ENCODE measurements around the gene SUPT6H. TPM values are rescaled to one million over a fixed set of nuclear protein-coding genes. Genes with fewer than 3 reads are reported as not detected.

The SUPT6H gene
- 69.2 to 74.1 TPM (median 72.2 TPM) in 5 replicates for total RNA-seq (2022; extraction: Qiagen RNA extraction; ENCODE audit: low read depth)

DNA sequence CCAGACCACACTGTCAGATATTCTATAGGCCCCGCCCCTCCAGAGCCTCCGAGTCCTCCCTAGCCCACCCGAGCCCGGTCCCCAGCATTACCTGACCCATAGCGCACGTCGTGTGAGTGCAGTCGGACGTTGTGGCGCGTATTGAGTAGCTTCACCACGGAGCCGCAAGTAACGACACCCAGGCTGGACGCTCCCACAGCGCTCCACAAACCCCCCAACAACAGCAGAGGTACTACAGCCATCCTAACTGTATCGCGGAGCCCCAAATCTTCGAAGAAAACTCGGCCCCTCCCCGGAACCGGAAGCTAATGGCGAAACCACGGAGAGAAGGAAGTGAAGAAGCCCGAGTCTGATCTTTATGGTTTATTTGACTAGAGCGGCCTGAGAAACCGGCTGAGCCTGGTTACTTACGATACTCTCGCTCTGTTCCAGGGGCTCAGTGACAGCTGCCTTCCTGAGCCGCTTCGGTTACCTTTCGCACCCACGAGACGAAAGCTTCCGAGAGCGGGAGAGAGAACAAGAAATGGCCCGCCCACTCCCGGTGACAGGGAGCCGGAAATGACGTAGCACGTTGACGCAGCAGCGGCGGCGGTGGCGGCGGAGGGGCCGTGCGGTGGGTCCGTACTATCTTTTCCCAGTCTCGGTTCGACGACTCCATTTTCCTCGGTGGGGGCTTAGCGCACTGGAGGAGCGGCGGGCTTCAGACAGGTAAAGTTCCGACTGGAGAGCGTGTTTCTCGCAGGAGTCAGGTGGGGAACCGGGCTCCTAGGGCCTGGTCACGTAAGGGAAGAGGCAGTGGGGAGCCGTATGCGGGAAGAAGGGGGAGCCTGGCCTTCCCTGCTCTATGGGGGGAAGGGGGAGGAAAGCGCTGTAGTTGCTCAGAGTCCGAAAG lies at the start of gene SUPT6H, which contains the start of gene SDF2:
Gene SUPT6H (plus strand): TSS at position 571 of the 892 bp plus-strand sequence. CDS start 11,197 bp downstream, outside the sequence.
Gene SDF2 (minus strand): TSS at position 272 of the 892 bp plus-strand sequence. CDS start 30 bp downstream, at position 242.

DNA sequence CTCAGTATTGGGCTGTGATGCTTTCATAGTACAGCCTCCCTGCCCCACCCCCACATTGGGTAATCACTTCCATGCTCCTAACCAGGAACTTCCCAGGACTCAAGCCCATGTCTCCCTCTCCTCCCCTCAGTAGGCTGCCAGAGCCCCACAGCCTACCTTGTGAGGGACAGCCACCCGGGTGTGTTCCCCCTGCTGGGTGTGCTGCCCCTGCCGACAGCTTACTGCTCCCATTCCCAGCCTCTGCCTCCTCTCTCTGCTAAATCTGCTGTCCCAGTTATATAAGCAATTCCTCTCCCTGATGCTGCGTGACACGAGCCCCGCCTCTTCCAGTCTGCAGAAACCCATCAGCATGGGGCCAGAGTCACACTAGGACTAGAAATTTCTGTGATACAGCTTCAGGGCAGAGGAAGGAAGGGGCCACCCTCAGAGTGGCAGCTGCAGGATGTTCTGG lies 48.0 kb upstream of the SUPT6H start, which contains the start of gene RSKR:
Gene RSKR (minus strand): TSS at position 255 of the 451 bp plus-strand sequence. CDS start 24 bp downstream, at position 231.

GRCh38 chr17:28644787-28645575 lies 17.0 kb upstream of the SUPT6H start, which contains the start of gene BLTP2:
TSS of gene BLTP2 (minus strand) at chr17:28645158. CDS start at chr17:28645056, 102 bp downstream.

GRCh38 chr17:28711723-28712031 lies 49.7 kb downstream of the SUPT6H start, which contains the start of gene PROCA1:
TSS of gene PROCA1 (minus strand) at chr17:28711888. CDS start at chr17:28711660, 228 bp downstream.

DNA sequence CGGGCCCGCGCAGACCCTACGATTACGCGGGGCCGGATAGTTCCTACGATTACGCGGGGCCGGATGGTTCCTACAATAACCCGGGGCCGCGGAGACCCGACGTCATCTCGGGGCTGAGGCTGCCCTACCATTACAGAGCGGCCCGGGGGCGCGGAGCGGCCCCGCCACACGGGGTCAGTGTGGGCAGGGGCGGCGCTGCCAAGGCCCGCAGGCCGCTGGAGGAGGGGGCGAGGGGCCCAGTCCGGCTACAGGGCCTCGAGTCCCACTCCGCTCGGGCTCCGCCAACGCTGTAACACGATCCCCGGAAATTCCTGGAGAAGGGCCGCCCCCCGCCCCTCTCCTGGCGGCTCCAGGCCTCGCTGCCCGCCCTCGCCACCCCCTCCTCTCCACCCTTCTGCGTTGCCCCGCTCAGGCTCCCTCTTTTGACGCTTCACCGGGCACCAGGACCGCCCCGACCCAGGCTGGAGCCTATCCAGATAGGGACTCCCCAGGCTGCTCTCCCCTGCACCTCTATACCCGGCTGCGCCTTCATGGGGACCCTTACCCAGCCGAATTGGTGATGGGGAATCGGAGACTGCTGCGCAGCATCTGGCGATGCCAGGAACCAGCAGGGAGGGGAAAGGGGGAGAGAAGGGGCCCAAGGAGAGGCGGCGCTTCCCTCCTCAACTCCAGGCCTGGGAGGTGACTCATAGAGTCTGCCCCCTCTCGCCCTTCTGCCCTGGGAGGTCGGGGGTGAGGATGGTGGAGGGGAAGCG lies 55.8 kb downstream of the SUPT6H start, which contains the start of gene RAB34:
Gene RAB34 (minus strand): TSS at position 291 of the 755 bp plus-strand sequence. CDS start 602 bp downstream, outside the sequence.

GRCh38 chr17:28726226-28726626 lies 64.2 kb downstream of the SUPT6H start, which contains the start of gene TLCD1:
TSS of gene TLCD1 (minus strand) at chr17:28726233. CDS start at chr17:28726097, 136 bp downstream.

GRCh38 chr17:28728364-28729200 lies 66.6 kb downstream of the SUPT6H start, which contains the start of gene NEK8:
TSS of gene NEK8 (plus strand) at chr17:28728788. CDS start at chr17:28728814, 26 bp downstream.

DNA sequence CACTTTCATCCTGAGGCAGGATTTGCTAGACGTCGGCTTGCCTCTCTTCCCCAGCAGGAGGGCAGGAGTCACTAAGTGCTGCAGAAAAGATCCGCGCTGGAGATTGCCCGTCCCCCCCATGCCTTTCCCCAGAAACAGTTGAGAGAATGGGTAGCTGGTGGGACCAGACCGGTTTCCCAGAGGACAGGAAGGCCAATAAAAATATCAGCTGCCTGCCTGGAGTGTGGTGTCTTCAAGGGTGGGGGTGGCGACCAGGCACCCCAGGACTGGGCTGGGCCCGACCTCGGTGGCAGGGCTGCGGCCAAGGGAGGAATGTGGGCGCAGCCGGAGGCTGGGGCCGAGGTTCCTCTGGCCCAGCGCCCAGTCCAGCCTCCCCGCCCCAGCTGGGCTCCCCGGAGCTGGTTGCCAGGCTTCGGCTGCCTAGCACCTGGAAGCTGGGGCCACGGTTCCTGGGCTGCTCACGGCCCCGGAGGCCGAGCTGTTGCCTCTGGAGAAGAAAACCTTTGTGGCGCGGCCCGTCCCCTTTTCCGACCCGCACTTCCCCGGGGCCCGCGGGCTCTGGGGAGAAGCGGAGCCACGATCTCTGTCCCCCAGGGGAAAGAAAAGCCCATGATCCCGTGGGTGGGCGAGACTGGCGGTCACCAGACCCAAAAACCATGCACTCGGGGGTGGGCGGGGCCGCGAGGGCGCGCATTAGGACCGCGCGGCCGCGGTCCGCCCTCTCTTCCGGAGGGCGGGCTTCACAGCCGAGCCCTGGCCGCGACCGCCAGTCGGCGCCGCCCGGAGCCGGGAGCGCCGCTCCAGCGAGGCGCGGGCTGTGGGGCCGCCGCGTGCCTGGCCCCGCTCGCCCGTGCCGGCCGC lies 81.5 kb downstream of the SUPT6H start, which contains the start of gene TRAF4:
Gene TRAF4 (plus strand): TSS at position 769 of the 861 bp plus-strand sequence. CDS start 102 bp downstream, outside the sequence.

Other genes starting within 250 kb of the SUPT6H start
- 0.10 to 0.18 TPM (median 0.14 TPM) in 4 of 5 replicates, not detected in the other for gene SLC13A2, start 188.6 kb upstream of the SUPT6H start, total RNA-seq (2022; extraction: Qiagen RNA extraction; ENCODE audit: low read depth)
- not detected in 5 replicates for gene FOXN1, start 155.9 kb upstream of the SUPT6H start, total RNA-seq (2022; extraction: Qiagen RNA extraction; ENCODE audit: low read depth)
- gene UNC119, start 109.6 kb upstream of the SUPT6H start, total RNA-seq (2022; extraction: Qiagen RNA extraction; ENCODE audit: low read depth), result 25.1 to 32.6 TPM (median 29.0 TPM) in 5 replicates
- 55.8 to 58.4 TPM (median 56.6 TPM) in 5 replicates for gene PIGS, start 90.7 kb upstream of the SUPT6H start, total RNA-seq (2022; extraction: Qiagen RNA extraction; ENCODE audit: low read depth)
- 1.3 to 2.3 TPM (median 1.8 TPM) in 5 replicates for gene ALDOC, start 85.3 kb upstream of the SUPT6H start, total RNA-seq (2022; extraction: Qiagen RNA extraction; ENCODE audit: low read depth)
- 72.4 to 90.1 TPM (median 77.8 TPM) in 5 replicates for gene SPAG5, start 63.2 kb upstream of the SUPT6H start, total RNA-seq (2022; extraction: Qiagen RNA extraction; ENCODE audit: low read depth)
- 2.2 to 4.9 TPM (median 4.2 TPM) in 5 replicates for gene RSKR, start 48.0 kb upstream of the SUPT6H start, total RNA-seq (2022; extraction: Qiagen RNA extraction; ENCODE audit: low read depth)
- 56.4 to 74.1 TPM (median 58.8 TPM) in 5 replicates for gene BLTP2, start 17.0 kb upstream of the SUPT6H start, total RNA-seq (2022; extraction: Qiagen RNA extraction; ENCODE audit: low read depth)
- gene SDF2, start 299 bp upstream of the SUPT6H start, total RNA-seq (2022; extraction: Qiagen RNA extraction; ENCODE audit: low read depth), result 79.5 to 87.0 TPM (median 84.5 TPM) in 5 replicates
- 1.2 to 2.3 TPM (median 1.5 TPM) in 5 replicates for gene PROCA1, start 49.7 kb downstream of the SUPT6H start, total RNA-seq (2022; extraction: Qiagen RNA extraction; ENCODE audit: low read depth)
- 220 to 279 TPM (median 265 TPM) in 5 replicates for gene RAB34, start 55.7 kb downstream of the SUPT6H start, total RNA-seq (2022; extraction: Qiagen RNA extraction; ENCODE audit: low read depth)
- gene RPL23A, start 57.8 kb downstream of the SUPT6H start, total RNA-seq (2022; extraction: Qiagen RNA extraction; ENCODE audit: low read depth), result 1,999 to 2,848 TPM (median 2,238 TPM) in 5 replicates
- 36.2 to 53.8 TPM (median 48.3 TPM) in 5 replicates for gene TLCD1, start 64.0 kb downstream of the SUPT6H start, total RNA-seq (2022; extraction: Qiagen RNA extraction; ENCODE audit: low read depth)
- 3.8 to 4.7 TPM (median 4.5 TPM) in 5 replicates for gene NEK8, start 66.6 kb downstream of the SUPT6H start, total RNA-seq (2022; extraction: Qiagen RNA extraction; ENCODE audit: low read depth)
- gene TRAF4, start 81.8 kb downstream of the SUPT6H start, total RNA-seq (2022; extraction: Qiagen RNA extraction; ENCODE audit: low read depth), result 51.5 to 88.4 TPM (median 76.8 TPM) in 5 replicates
- gene FAM222B, start 180.6 kb downstream of the SUPT6H start, total RNA-seq (2022; extraction: Qiagen RNA extraction; ENCODE audit: low read depth), result 19.0 to 23.3 TPM (median 21.9 TPM) in 5 replicates
- gene ERAL1, start 192.8 kb downstream of the SUPT6H start, total RNA-seq (2022; extraction: Qiagen RNA extraction; ENCODE audit: low read depth), result 70.2 to 92.5 TPM (median 85.9 TPM) in 5 replicates
- 67.2 to 83.8 TPM (median 77.4 TPM) in 5 replicates for gene FLOT2, start 235.5 kb downstream of the SUPT6H start, total RNA-seq (2022; extraction: Qiagen RNA extraction; ENCODE audit: low read depth)
- 4.2 to 5.6 TPM (median 5.4 TPM) in 5 replicates for gene DHRS13, start 240.9 kb downstream of the SUPT6H start, total RNA-seq (2022; extraction: Qiagen RNA extraction; ENCODE audit: low read depth)

Data from A549 treated with RU486 at 1 μM for 4 hours (cell line).